ENCODE data around the gene AKAP12. TPM values are rescaled to one million over a fixed set of nuclear protein-coding genes. Genes with fewer than 3 reads are reported as not detected.

Gene AKAP12
- polyA plus RNA-seq, 1 donor (not counting 4 experiments of a cell fraction or from before 2014, with no cell fraction given) = 0.56 TPM

GRCh38 chr6:151233731-151234130 lies 6.0 kb upstream of the AKAP12 start:
- H4K20me1 ChIP-seq (ENCODE audit: control insufficient read depth, extremely low read depth, insufficient read depth, low read length) = no peaks in the 10 kb centered on the region
- no peaks in the 10 kb centered on the region for H3K4me1 ChIP-seq (ENCODE audit: control insufficient read depth, extremely low read depth, insufficient read depth, low read length)
- H3K9ac ChIP-seq (ENCODE audit: control insufficient read depth, extremely low read depth, insufficient read depth, low read length) = no peak overlapping the region
- no peaks in the 10 kb centered on the region for H3K36me3 ChIP-seq (ENCODE audit: control insufficient read depth in 2 of 2, extremely low read depth in 1 of 2, insufficient read depth in 2 of 2, low read length in 2 of 2)
- no peak overlapping the region for H3K4me2 ChIP-seq (ENCODE audit: control insufficient read depth, extremely low read depth, insufficient read depth, low read depth, low read length)
- H3K9me3 ChIP-seq (ENCODE audit: control insufficient read depth, low read depth, low read length) = no peaks in the 10 kb centered on the region
- H3K4me3 ChIP-seq (ENCODE audit: control insufficient read depth in 2 of 3, extremely low read depth in 1 of 3, insufficient read depth in 2 of 3, low read depth in 1 of 3, low read length in 3 of 3) = no peak overlapping the region
- no peak overlapping the region for H2AFZ ChIP-seq (ENCODE audit: control insufficient read depth, low read length)
- no peak for FAIRE-seq
- TF ChIP-seq EZH2 (IDR thresholded peaks at IDR 0.05; ENCODE audit: low read length) = no peak
- H3K27me3 ChIP-seq (ENCODE audit: control insufficient read depth, extremely low read depth, insufficient read depth, low read length) = no peaks in the 10 kb centered on the region
- H3K27ac ChIP-seq (ENCODE audit: control insufficient read depth, insufficient read depth, low read length) = no peak overlapping the region
- H3K9me1 ChIP-seq (ENCODE audit: control insufficient read depth, extremely low read depth, insufficient read depth, low read length) = no peaks in the 10 kb centered on the region
- no peaks in the 10 kb centered on the region for H3K79me2 ChIP-seq (ENCODE audit: control insufficient read depth, insufficient read depth, low read length)
- dilution Hi-C loops (cut with MboI; ENCODE audit: extremely low pct_ligation_motif_present, low sequenced_read_pairs) = no loop called here
- no peak for DNase-seq (ENCODE audit: low read depth, low spot score)

GRCh38 chr6:151236668-151237401 lies 2.9 kb upstream of the AKAP12 start:
- TF ChIP-seq EZH2 (IDR thresholded peaks at IDR 0.05; ENCODE audit: low read length) (no peak), CTCF (optimal IDR thresholded peaks at IDR 0.05 in 1 of 3, IDR thresholded peaks at IDR 0.05 in 1 of 3, conservative IDR thresholded peaks at IDR 0.05 in 1 of 3; ENCODE audit: extremely low read depth in 1 of 3, insufficient read depth in 2 of 3, low read length in 3 of 3) (no peak)
- dilution Hi-C loops (cut with MboI; ENCODE audit: extremely low pct_ligation_motif_present, low sequenced_read_pairs) = no loop called here
- Histone ChIP-seq H4K20me1 (ENCODE audit: control insufficient read depth, extremely low read depth, insufficient read depth, low read length) (no peaks in the 10 kb centered on the region), H2AFZ (ENCODE audit: control insufficient read depth, low read length) (no peak overlapping the region), H3K9me3 (ENCODE audit: control insufficient read depth, low read depth, low read length) (no peaks in the 10 kb centered on the region), H3K9ac (ENCODE audit: control insufficient read depth, extremely low read depth, insufficient read depth, low read length) (no peak overlapping the region), H3K79me2 (ENCODE audit: control insufficient read depth, insufficient read depth, low read length) (no peaks in the 10 kb centered on the region), H3K4me1 (ENCODE audit: control insufficient read depth, extremely low read depth, insufficient read depth, low read length) (peaks cover 6% of the 10 kb centered on the region), H3K36me3 (ENCODE audit: control insufficient read depth in 2 of 2, extremely low read depth in 1 of 2, insufficient read depth in 2 of 2, low read length in 2 of 2) (no peaks in the 10 kb centered on the region), H3K27ac (ENCODE audit: control insufficient read depth, insufficient read depth, low read length) (no peak overlapping the region), H3K27me3 (ENCODE audit: control insufficient read depth, extremely low read depth, insufficient read depth, low read length) (peaks cover 26% of the 10 kb centered on the region), H3K4me3 (ENCODE audit: control insufficient read depth in 2 of 3, extremely low read depth in 1 of 3, insufficient read depth in 2 of 3, low read depth in 1 of 3, low read length in 3 of 3) (no peak overlapping the region), H3K4me2 (ENCODE audit: control insufficient read depth, extremely low read depth, insufficient read depth, low read depth, low read length) (no peak overlapping the region), H3K9me1 (ENCODE audit: control insufficient read depth, extremely low read depth, insufficient read depth, low read length) (no peaks in the 10 kb centered on the region)
- FAIRE-seq (no peak), DNase-seq (ENCODE audit: low read depth, low spot score) (no peak)
